ENCODE results near the gene DHX32. TPM values are rescaled to one million over a fixed set of nuclear protein-coding genes. Genes with fewer than 3 reads are reported as not detected.
"Not testable (repeated sequence)": the region's sequence is repeated elsewhere in the genome, so short reads cannot be mapped to it uniquely, and the experiment has no call there.

Gene DHX32
- total RNA-seq, 1 donor from 2014 or later = 21.9 TPM

GRCh38 chr10:125895130-125896087 lies 14.3 kb upstream of the DHX32 start:
- not testable (repeated sequence) for H3K27me3 ChIP-seq (ENCODE audit: control insufficient read depth in 3 of 3, insufficient read depth in 3 of 3, low read length in 3 of 3); H3K4me1 ChIP-seq (ENCODE audit: control insufficient read depth in 3 of 3, insufficient read depth in 3 of 3, low read length in 3 of 3); H3K9me3 ChIP-seq (ENCODE audit: control insufficient read depth in 3 of 3, low read length in 3 of 3); H3K36me3 ChIP-seq (ENCODE audit: control insufficient read depth in 3 of 3, insufficient read depth in 3 of 3, low read length in 3 of 3)
- peak overlapping the region; percentile 73 to 80 (median 76) for H3K4me3 ChIP-seq (ENCODE audit: low read length in 3 of 3)
- peak overlapping the region; percentile 76 to 85 (median 81) for H3K9ac ChIP-seq (ENCODE audit: low read depth in 1 of 3, low read length in 3 of 3)
- peak overlapping the region; percentile 65 for H3K27ac ChIP-seq (ENCODE audit: low read depth, low read length)

GRCh38 chr10:125894176-125894575 lies 13.1 kb upstream of the DHX32 start:
- H3K9me3 ChIP-seq (ENCODE audit: control insufficient read depth in 3 of 3, low read length in 3 of 3); H3K4me3 ChIP-seq (ENCODE audit: low read length in 3 of 3); H3K27me3 ChIP-seq (ENCODE audit: control insufficient read depth in 3 of 3, insufficient read depth in 3 of 3, low read length in 3 of 3); H3K36me3 ChIP-seq (ENCODE audit: control insufficient read depth in 3 of 3, insufficient read depth in 3 of 3, low read length in 3 of 3); H3K27ac ChIP-seq (ENCODE audit: low read depth, low read length); H3K4me1 ChIP-seq (ENCODE audit: control insufficient read depth in 3 of 3, insufficient read depth in 3 of 3, low read length in 3 of 3); H3K9ac ChIP-seq (ENCODE audit: low read depth in 1 of 3, low read length in 3 of 3): not testable (repeated sequence)

- not testable (repeated sequence) for H3K4me3 ChIP-seq (ENCODE audit: low read length in 3 of 3); H3K9me3 ChIP-seq (ENCODE audit: control insufficient read depth in 3 of 3, low read length in 3 of 3); H3K9ac ChIP-seq (ENCODE audit: low read depth in 1 of 3, low read length in 3 of 3); H3K27me3 ChIP-seq (ENCODE audit: control insufficient read depth in 3 of 3, insufficient read depth in 3 of 3, low read length in 3 of 3); H3K27ac ChIP-seq (ENCODE audit: low read depth, low read length); H3K4me1 ChIP-seq (ENCODE audit: control insufficient read depth in 3 of 3, insufficient read depth in 3 of 3, low read length in 3 of 3); H3K36me3 ChIP-seq (ENCODE audit: control insufficient read depth in 3 of 3, insufficient read depth in 3 of 3, low read length in 3 of 3)
These were observed 11.3 kb upstream of the DHX32 start for GRCh38 chr10:125892402-125892801.

- H3K27ac ChIP-seq (ENCODE audit: low read depth, low read length); H3K4me3 ChIP-seq (ENCODE audit: low read length in 3 of 3); H3K36me3 ChIP-seq (ENCODE audit: control insufficient read depth in 3 of 3, insufficient read depth in 3 of 3, low read length in 3 of 3); H3K27me3 ChIP-seq (ENCODE audit: control insufficient read depth in 3 of 3, insufficient read depth in 3 of 3, low read length in 3 of 3); H3K4me1 ChIP-seq (ENCODE audit: control insufficient read depth in 3 of 3, insufficient read depth in 3 of 3, low read length in 3 of 3); H3K9me3 ChIP-seq (ENCODE audit: control insufficient read depth in 3 of 3, low read length in 3 of 3); H3K9ac ChIP-seq (ENCODE audit: low read depth in 1 of 3, low read length in 3 of 3): not testable (repeated sequence)
These were observed 8.3 kb upstream of the DHX32 start for GRCh38 chr10:125889441-125889840.

- Histone ChIP-seq H3K27me3 (ENCODE audit: control insufficient read depth in 3 of 3, insufficient read depth in 3 of 3, low read length in 3 of 3) (no peaks in the 10 kb centered on the region), H3K36me3 (ENCODE audit: control insufficient read depth in 3 of 3, insufficient read depth in 3 of 3, low read length in 3 of 3) (peaks cover 0 to 4% (median 0%) of the 10 kb centered on the region in 3 donors), H3K4me1 (ENCODE audit: control insufficient read depth in 3 of 3, insufficient read depth in 3 of 3, low read length in 3 of 3) (no peaks in the 10 kb centered on the region), H3K9me3 (ENCODE audit: control insufficient read depth in 3 of 3, low read length in 3 of 3) (no peaks in the 10 kb centered on the region), H3K4me3 (ENCODE audit: low read length in 3 of 3) (no peak overlapping the region), H3K27ac (ENCODE audit: low read depth, low read length) (no peak overlapping the region), H3K9ac (ENCODE audit: low read depth in 1 of 3, low read length in 3 of 3) (no peak overlapping the region)
These were observed 5.9 kb upstream of the DHX32 start for GRCh38 chr10:125886914-125887512.

- Histone ChIP-seq H3K9ac (ENCODE audit: low read depth in 1 of 3, low read length in 3 of 3) (no peak overlapping the region), H3K4me1 (ENCODE audit: control insufficient read depth in 3 of 3, insufficient read depth in 3 of 3, low read length in 3 of 3) (no peaks in the 10 kb centered on the region), H3K27ac (ENCODE audit: low read depth, low read length) (no peak overlapping the region), H3K27me3 (ENCODE audit: control insufficient read depth in 3 of 3, insufficient read depth in 3 of 3, low read length in 3 of 3) (no peaks in the 10 kb centered on the region), H3K36me3 (ENCODE audit: control insufficient read depth in 3 of 3, insufficient read depth in 3 of 3, low read length in 3 of 3) (peaks cover 2 to 6% (median 4%) of the 10 kb centered on the region in 3 donors), H3K9me3 (ENCODE audit: control insufficient read depth in 3 of 3, low read length in 3 of 3) (no peaks in the 10 kb centered on the region), H3K4me3 (ENCODE audit: low read length in 3 of 3) (no peak overlapping the region)
These were observed 2.1 kb upstream of the DHX32 start for GRCh38 chr10:125883211-125883610.

- Histone ChIP-seq H3K27me3 (ENCODE audit: control insufficient read depth in 3 of 3, insufficient read depth in 3 of 3, low read length in 3 of 3) (no peaks in the 10 kb centered on the region), H3K36me3 (ENCODE audit: control insufficient read depth in 3 of 3, insufficient read depth in 3 of 3, low read length in 3 of 3) (peaks cover 2 to 6% (median 4%) of the 10 kb centered on the region in 3 donors), H3K9ac (ENCODE audit: low read depth in 1 of 3, low read length in 3 of 3) (no peak overlapping the region), H3K27ac (ENCODE audit: low read depth, low read length) (no peak overlapping the region), H3K4me3 (ENCODE audit: low read length in 3 of 3) (no peak overlapping the region), H3K9me3 (ENCODE audit: control insufficient read depth in 3 of 3, low read length in 3 of 3) (no peaks in the 10 kb centered on the region), H3K4me1 (ENCODE audit: control insufficient read depth in 3 of 3, insufficient read depth in 3 of 3, low read length in 3 of 3) (no peaks in the 10 kb centered on the region)
These were observed 1.5 kb upstream of the DHX32 start for GRCh38 chr10:125882596-125882995.

- Histone ChIP-seq H3K4me3 (ENCODE audit: low read length in 3 of 3) (no peak overlapping the region), H3K36me3 (ENCODE audit: control insufficient read depth in 3 of 3, insufficient read depth in 3 of 3, low read length in 3 of 3) (peaks cover 7 to 15% (median 12%) of the 10 kb centered on the region in 3 donors), H3K27me3 (ENCODE audit: control insufficient read depth in 3 of 3, insufficient read depth in 3 of 3, low read length in 3 of 3) (no peaks in the 10 kb centered on the region), H3K9ac (ENCODE audit: low read depth in 1 of 3, low read length in 3 of 3) (no peak overlapping the region), H3K27ac (ENCODE audit: low read depth, low read length) (no peak overlapping the region), H3K4me1 (ENCODE audit: control insufficient read depth in 3 of 3, insufficient read depth in 3 of 3, low read length in 3 of 3) (no peaks in the 10 kb centered on the region), H3K9me3 (ENCODE audit: control insufficient read depth in 3 of 3, low read length in 3 of 3) (peaks cover 0 to 3% (median 2%) of the 10 kb centered on the region in 3 donors)
These were observed 373 bp downstream of the DHX32 start for GRCh38 chr10:125880719-125881118.

GRCh38 chr10:125878957-125879835 lies 1.9 kb downstream of the DHX32 start:
- Histone ChIP-seq H3K36me3 (ENCODE audit: control insufficient read depth in 3 of 3, insufficient read depth in 3 of 3, low read length in 3 of 3) (peaks cover 7 to 21% (median 15%) of the 10 kb centered on the region in 3 donors), H3K4me3 (ENCODE audit: low read length in 3 of 3) (no peak overlapping the region), H3K4me1 (ENCODE audit: control insufficient read depth in 3 of 3, insufficient read depth in 3 of 3, low read length in 3 of 3) (no peaks in the 10 kb centered on the region), H3K9ac (ENCODE audit: low read depth in 1 of 3, low read length in 3 of 3) (no peak overlapping the region), H3K9me3 (ENCODE audit: control insufficient read depth in 3 of 3, low read length in 3 of 3) (peaks cover 0 to 3% (median 2%) of the 10 kb centered on the region in 3 donors), H3K27me3 (ENCODE audit: control insufficient read depth in 3 of 3, insufficient read depth in 3 of 3, low read length in 3 of 3) (no peaks in the 10 kb centered on the region), H3K27ac (ENCODE audit: low read depth, low read length) (no peak overlapping the region)
